IPS-NIHi7 (cell line): ENCODE results near the gene TMBIM1.

Source experiments
- DNase-seq: peaks from one replicate; pipeline ENCODE4 v3.0.0; 2012; ENCODE audit warnings: mixed read lengths; ENCODE audit errors: extremely low spot score

The TMBIM1 gene, protein sequence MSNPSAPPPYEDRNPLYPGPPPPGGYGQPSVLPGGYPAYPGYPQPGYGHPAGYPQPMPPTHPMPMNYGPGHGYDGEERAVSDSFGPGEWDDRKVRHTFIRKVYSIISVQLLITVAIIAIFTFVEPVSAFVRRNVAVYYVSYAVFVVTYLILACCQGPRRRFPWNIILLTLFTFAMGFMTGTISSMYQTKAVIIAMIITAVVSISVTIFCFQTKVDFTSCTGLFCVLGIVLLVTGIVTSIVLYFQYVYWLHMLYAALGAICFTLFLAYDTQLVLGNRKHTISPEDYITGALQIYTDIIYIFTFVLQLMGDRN

DNA sequence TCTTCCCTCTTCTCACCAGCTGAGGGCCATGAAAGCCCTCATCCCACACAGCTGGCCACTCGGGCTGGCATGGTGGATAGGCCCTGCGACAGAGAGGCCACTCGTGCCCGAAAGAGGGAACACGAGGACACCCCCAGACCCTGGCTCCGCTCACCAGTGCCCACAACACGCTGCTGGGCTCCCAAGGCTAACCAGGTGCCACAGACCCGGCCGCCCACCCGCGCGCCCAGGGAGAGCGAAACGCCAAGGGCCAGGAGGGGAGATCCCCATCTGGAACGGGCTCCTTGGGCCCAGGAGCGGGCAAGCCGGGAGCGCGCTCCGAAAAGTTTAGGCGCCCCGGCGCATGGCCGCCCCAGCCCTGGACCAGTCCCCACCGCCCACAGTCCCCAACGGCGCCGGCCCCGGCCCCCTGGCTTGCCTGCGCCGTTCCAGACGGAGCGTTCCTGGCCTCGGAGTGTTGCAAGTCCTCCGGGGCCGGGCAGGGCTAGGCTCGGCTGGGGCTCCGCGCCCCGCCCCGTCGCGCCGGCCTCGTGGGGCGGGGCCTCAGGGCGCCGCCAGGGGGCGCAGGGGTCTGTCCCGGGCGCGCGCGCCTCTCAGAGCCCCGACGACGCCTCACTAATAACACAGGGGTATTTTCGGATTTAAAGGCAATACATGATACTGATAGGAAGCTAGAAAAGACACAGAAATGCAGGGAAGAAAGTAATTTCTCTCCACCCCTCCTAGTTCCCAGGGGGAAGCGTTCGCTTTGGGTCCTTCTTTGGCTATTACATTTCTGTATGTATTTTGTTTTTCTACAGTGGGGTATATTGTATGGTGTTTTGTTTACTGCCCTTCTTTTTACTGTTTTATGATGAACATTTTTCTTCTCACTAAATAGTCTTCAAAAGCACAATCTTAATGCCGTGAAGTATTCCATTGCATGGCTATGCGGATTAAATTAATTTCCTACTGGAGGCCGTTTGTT is at the start of gene TMBIM1:
TSS of gene TMBIM1 (minus strand) at position 456 of the 967 bp plus-strand sequence. CDS start 10,362 bp downstream, outside the sequence.
- DNase-seq, result peak; percentile 94

DNA sequence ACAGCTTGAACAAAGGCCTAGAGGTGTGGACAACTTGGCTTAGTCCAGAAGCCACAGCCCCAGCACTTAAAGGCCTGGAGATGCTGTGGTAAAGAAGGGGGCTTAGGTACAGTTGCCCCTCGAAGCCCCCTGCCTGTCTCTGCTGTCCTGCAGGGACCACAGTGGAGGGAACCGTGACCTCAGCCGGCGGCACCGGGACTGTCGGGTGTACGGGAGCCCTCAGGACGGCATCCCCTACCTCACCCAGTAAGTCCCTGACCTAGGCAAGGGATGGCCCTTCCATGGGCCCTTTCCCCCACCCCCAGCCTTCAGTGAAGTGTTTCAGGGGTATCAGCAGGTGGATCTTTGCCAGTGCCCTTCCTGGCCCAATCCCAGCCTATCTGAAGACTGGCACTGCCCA is 49.1 kb upstream of the TMBIM1 start:
- DNase-seq, result no peak

DNA sequence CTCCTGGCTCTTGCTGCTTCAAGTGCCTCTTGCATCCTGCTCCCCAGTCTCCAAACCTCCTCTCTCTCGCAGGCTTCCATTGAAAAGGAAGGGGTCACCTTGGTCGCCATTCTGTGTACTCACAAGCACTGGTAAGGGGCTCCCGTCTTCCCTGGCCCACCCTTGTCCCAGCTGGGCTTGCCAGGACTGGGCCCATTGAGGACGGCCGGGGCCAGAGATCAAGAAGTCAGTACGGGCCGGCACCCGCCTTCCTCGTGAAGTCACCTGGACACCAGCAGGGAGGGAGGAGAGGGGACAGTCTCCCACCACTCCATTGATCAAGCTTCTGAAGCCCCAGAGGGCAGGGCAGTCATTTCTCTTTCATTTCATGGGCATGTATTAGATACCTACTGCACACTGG is 48.4 kb upstream of the TMBIM1 start:
- DNase-seq, result no peak

DNA sequence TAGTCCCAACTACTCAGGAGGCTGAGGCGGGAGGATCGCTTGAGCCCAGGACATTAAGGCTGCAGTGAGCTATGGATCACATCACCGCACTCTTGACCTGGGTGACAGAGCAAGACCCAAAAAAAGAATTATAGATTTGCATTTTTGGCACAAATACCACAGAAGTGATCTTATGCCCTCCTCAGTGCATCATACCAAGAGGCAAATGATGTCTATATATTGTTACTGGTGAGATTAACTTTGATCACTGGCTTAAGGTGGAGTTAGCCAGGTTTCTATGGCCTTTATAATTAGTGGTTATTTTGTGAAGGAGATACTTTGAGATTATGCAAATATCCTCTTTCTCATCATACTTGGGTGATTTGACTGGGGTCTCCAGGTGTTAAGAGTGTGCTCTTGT is 42.2 kb upstream of the TMBIM1 start:
- no peak for DNase-seq

DNA sequence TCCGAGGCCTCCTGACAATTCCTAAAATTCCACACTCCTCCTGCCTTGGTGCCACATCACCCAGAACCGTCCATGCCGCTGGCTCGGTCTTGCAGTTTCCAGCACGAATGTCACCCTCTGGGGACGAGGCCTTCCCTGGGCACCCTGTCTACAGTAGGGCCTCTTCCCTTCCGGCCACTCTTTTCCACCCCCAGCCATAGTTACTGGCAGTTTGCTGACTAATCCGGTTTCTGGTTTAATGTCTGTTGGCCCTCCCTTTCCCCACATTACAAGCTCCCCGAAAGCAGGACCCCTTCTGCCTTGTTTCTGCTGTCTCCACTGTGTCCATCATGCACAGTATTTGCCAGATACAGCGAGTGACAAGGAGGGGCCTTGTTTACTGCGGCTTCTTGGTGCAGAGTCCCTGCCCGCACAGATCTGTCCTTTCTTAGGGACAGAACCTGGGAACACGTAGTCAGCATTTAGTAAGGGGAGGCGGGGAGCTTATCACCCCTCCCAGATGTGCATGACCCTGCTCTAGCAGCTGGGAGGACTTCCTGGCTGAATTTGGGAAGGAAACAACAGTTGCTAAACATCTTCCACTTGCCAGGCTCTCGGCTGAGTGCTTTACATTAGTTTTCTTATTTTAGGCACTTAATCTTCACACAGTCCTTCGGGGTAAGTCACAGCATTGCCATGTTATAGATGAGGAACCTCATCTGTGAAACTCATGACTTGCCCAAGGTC is 40.8 kb upstream of the TMBIM1 start:
- DNase-seq, result peak; percentile 10

DNA sequence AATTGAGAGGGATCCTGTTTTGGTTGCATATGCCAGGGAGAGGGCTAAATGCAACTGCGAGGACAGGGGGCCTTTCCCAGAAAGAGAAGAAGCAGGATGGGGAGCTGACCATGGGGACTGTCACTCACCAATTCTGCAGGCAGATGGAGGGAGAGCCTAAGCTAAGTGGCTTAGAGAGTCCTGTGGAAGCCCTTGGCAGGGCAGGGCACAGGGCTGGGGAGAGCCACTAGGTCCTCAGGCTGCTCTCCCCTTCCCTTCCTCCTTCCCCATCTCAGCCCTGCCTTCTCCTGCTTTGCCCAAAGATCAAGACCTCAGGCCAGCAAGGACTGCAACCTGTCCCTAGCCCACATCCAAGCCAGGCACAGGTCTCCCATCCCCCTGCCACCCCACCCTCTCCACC is 40.0 kb upstream of the TMBIM1 start:
- peak; percentile 7 for DNase-seq

DNA sequence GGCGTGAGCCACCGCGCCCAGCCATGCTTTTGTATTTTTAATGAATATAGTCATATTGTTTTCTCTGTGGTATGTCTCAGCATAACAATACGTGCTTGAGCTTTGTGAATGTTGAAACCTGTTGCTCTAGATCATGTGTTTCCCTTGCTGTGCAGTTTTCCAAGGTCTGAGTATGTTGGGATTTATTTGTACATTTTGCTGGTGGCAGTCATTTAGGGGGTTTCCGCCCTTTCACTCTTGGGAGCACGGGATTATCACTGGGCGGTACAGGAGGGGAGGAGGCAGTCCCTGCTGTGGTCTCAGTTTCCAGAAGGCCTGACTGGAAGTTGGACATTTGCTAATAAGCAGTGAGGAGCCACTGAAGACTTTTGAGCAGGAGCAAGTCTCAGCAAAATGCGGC is 39.4 kb upstream of the TMBIM1 start:
- DNase-seq, result peak; percentile 3

DNA sequence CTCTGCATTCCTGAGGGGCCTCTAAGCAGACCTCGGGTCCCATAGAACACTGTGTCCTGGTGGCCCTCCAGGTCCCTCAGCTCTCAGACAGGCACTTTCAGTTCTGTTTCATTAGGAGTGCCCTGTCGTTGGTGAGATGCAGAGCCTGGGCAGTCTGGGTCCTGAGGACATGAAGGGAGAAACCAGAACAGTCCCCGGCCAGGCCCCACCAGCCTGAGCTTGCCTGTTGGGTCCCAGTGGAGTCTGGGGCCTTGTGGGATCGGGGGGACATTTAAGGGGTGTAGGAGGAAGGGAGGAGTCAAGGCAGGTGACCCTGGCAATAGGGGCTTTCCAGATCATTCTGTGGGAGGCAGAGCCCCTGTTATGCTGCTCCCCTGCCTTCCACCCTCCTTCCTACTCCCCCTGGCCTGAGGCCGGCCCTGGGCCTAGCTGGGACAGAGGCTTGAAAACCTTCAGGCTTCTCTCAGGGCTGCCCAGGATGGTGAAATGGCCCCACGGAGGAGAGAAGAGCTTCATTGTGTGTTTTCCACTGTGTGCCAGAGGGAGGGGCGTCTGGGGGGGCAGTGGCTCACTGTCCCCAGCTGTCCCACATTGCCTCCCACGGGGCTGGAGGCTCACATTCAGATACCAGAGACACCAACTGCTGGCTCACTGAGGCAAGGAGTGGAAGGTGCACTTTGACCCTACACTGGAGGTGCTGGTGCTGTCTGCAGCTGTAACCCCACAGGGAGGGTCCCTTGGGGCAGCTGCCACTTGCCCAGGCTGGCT is 37.7 kb upstream of the TMBIM1 start:
- peak; percentile 4 for DNase-seq

DNA sequence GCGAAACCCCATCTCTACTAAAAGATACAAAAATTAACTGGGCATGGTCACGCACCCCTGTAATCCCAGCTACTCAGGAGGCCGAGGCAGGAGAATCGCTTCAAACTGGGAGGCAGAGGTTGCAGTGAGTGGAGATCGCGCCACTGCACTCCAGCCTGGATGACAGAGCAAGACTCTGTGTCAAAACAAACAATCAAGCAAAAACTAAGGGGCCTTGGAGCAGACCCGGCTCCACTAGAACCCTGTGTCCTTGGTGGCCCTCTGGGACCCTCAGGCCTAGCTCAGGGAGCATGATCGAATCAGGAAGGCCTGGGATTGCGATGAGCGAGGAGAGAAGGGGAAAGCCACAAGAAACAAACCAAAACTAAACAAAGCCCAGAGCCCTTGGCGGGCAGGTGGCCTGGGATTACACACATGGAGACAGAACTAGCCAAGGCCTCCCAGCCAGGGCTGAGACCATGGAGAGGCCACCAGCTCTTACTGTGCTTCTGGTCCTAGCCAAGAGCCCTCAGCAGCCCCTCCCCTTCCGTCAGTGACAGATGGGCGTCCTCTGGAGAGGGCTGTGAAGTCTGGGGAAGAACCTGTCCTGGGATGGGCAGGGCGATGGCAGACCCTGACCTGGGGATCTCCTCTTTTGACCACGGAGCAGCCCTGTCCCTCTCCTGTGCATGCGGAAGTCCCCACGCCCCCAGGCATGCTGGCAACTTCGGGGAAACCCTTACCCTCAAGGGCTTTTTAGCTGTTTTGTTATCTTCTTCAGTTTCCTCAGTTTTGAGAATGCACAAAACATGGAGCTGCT is 36.9 kb upstream of the TMBIM1 start:
- peak; percentile 10 for DNase-seq

DNA sequence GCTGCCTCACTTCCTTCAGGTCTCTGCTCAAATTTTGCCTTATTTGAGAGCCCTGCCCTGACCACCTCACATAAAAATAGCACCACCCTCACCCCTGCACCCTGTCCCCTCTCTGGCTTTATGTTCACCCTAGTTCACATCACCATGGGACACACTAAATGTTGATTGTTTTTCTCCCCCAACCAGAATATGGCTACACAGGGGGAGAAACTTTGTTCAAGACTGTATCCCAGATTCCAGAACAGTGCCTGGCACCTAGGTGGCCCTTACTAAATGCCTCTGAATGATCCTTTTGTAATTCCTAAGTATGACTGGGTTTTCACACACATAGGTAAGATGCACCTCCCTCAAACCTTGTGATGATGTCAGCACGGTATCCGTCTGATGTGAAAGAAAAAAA is 36.0 kb upstream of the TMBIM1 start:
- no peak for DNase-seq

DNA sequence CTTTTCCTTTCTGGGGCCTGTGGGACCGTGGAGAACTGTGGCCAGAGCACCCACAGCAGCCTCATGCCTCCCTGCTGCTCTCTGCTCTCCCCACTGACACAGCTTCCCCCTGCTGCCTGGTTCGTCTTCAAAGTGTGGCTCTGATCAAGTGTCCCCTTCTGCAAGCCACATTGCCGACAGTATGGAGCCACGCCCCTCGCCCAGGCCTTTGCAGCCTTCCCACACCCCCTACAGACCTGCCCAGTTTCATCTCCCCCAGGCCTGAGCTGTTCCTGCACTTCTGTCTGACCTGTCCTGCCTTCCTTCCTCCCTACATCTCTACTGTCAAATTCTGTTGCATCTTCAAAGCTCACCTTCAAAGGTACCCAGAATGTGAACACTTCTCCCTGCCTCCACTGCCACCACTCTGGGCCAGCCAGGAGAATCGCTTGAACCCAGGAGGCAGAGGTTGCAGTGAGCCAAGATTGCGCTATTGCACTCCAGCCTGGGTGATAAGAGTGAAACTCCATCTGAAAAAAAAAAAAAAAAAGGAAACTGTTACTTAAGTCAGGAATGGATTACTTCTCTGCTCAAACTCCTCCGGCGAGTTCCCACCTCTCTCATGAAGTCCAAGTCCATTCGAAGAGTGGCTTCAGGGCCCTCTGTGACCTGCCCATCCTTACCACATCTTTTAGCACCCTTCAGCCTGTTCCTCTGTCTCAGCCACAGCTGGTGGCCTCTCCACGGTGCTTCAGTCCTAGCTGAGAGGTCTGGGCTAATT is 35.3 kb upstream of the TMBIM1 start:
- peak; percentile 8 for DNase-seq

DNA sequence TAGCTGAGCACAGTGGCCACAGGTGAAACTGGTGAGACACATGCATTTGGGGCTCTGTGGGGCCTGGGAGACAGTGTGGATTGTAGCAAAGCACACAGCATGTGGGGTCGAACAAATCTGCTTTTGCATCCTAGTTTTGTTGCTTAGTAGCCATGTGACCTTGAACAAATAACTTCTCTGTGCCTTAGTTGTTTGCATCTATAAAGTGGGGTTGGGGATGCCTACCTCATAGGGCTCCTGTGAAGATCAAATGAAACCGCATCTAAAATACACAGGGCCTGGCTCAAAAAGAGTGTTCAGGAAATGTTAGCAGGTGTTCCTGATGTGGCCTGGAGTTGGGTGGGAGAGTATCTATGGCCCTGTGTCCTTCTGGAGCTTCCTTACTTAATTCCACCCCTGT is 34.0 kb upstream of the TMBIM1 start:
- no peak for DNase-seq

DNA sequence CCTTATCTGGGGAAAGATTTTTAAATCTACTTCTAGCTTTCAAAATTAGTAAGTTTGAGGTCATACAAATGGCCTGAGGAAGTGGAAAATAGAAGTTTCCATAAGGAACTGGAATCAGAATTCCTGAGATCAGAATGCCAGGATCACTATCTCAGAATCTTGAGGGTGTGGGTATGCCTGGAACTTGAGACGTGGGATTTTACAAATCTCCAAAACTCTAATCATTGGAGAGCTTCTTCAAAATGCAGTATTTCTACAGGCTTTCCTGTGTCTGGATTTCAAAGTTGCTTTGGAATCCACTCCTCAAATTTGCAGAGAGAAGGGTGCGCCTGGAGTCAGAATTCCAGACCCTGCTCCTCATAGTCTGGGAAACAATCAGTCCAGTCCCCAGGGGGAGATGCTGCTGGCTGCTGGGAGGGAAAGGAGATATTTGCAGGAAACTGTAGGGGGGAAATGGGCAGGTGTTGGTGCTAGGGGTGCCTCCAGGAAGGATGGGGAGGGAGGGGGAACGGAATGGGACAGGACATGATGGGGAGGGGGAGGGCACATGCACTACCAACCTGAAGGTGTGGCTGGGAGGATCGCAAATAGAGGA is 33.4 kb upstream of the TMBIM1 start:
- no peak for DNase-seq

DNA sequence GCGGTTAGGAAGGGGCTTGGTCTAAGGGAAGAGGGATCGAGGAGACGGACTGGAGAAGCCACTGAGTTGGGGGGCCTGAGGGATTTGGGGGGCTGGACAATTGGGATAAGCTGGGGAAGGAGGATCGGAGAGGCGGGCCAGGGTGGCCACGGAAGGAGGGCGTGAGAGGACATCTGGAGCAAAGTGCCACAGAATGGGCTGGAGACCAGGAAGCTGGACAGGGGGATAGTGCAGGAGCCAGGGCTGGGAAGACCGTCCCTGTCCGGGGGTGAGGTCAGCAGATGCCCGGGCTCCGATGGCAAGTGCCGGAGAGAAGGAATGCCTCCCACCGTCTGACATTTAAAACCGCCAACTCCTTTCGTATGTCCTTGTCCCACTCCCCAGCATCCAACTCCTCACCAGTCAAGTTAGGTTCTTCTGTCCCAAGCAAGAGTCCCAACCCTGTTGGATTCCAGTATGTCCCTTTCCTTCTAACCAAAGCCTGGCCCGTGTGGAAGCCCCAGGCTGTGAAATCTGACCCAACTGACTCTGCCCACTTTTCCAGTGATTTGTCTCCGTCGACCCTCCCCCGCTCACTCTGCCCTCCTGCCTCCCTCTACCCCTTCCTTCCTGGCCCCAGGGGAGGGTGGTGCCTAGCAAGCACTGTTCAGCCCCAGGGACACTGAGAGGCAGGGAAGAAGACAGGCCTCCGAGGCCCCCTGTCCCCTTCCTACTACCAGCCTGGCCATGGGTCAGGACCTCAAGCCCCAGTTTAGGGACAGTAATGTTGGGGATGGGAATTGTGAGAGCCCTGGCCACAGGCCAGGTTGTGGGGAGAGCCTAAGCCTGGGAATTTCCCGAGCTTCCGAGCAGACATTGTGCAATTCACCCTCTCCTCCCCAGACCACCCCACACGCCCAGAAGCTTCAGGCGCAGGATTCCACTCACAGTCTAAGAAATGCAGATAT is 31.5 kb upstream of the TMBIM1 start:
- DNase-seq, result peak; percentile 60

DNA sequence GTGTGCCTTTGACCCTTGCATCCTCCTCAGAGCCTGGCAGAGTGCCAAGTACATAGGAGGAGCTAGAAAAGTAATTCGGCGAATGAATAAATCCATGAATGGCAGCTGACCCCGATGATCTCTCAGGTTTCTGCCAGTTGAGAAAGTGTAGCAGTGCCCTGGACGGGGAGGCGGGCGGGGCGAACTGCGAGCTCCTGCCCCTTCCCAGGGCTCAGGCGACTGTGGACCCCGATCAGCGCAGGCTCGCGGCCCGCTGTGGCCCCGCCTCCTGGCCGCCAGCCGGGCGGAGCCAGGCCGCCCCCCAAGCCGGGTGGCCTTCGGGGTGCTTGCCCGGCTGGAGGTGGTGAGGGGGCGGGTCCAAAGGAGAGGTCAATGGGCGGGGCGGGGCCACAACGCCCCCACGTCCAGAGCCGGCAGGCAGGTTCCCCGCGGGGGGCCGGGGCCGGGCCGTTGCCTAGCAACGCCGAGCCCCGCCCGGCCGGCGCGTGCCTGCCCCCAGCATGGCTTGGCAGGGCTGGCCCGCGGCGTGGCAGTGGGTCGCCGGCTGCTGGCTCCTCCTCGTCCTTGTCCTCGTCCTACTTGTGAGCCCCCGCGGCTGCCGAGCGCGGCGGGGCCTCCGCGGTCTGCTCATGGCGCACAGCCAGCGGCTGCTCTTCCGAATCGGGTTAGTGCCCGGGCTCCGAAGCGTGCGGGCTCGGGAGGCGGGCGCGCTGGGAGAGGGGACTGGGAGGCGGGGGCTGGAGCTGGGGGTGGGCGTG is 30.6 kb upstream of the TMBIM1 start:
- DNase-seq, result peak; percentile 97

DNA sequence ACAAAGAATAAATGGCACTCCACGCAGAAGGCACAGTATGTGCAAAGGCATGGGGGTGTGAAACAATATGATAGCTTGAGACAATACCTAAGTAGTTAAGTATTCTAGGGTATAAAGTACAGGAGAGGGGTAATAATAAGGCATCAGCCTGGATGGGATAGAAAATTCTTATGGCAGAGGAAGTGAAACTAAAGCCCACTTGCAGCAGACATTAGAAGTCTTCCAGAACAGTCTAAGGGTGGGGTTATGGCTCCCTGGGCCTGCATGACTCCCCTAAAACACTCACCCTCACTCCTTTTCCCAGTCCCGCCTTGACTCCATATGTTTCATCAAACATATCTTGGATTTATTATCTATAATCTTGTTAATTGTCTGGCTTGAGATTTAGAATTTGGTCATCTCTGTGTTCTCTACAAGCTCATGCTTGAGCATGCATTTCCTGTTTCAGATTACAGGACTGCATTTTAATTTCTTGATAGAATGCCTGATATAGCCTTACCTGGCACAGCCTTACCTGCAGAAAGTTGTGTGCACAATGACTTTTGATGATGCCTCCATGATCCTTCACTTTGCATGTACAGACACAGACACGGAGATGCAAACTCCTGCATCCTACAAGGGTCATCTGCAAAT is 28.5 kb upstream of the TMBIM1 start:
- DNase-seq, result no peak

DNA sequence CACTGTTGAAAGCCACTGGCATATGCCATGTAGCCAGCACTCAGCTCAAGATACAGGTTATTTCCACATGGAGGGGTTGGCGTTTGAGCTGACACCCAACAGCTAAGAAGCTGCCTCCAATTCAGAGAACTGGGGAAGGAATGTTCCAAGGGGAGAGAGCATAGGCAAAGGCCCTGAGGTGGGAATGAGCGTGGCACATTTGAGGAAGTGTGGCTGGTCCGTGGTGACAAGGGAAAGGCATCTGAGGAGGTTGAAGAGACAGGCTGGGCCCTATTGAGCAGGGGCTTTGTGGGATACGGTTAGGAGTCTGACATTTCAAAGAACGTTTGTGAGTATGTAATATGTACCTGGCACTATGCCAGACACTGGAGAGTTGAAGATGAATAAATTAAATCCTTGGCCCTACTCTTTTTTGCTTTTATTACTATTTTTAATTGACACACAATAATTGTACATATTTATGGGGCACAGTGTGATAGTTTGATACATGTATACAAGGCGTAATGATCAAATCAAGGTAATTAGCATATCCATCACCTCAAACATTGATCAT is 27.6 kb upstream of the TMBIM1 start:
- no peak for DNase-seq
